Hematopoietic multipotent progenitor cell treated with erythropoietin and hydrocortisone succinate and interleukin-3 and kit ligand, for 17 days (in vitro differentiated cells): ENCODE results near the gene EEF1AKMT2.
A peak's percentile ranks its signal among the peaks of the same experiment; 100 is the strongest.

Experiments used
- DNase-seq: peaks from one replicate; pipeline ENCODE4 v3.0.0-alpha.2; 2015; ENCODE audit warnings: low spot score

Gene EEF1AKMT2

GRCh38 chr10:124721330-124722045 lies 70.2 kb downstream of the EEF1AKMT2 start:
- DNase-seq: peak; percentile 62

DNA sequence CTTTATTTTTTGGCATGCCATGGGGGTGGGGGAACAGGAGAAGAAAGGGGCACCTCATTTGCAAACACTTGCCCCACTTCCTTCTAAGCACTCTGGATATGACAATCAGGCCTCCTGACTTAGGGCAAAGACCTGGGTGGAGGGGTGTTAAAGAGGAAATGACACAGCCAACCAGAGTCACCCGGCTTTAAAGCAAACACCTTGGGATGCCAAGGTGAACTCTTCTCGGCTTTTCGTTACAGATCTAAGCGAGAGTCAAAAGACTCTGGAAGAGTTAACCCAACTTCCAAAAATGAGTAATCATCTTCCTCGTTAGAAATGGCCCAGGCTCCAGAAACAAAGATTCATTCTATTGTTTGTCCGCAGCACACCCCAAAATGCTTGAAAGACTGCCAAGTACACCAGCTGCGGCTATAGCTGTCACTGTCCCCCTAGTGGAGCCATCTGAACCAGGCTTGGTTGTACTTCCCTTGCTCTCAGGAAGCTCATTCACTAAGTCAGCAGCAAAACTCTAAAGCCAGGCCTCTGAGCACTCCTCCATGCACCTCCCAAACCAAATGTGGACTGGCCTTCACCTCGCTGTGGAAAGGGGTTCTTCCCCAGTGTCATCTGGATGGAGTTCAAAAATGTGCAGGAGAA lies 72.4 kb downstream of the EEF1AKMT2 start:
- DNase-seq: peak; percentile 83

GRCh38 chr10:124717911-124718741 lies 73.6 kb downstream of the EEF1AKMT2 start:
- peak; percentile 86 for DNase-seq

DNA sequence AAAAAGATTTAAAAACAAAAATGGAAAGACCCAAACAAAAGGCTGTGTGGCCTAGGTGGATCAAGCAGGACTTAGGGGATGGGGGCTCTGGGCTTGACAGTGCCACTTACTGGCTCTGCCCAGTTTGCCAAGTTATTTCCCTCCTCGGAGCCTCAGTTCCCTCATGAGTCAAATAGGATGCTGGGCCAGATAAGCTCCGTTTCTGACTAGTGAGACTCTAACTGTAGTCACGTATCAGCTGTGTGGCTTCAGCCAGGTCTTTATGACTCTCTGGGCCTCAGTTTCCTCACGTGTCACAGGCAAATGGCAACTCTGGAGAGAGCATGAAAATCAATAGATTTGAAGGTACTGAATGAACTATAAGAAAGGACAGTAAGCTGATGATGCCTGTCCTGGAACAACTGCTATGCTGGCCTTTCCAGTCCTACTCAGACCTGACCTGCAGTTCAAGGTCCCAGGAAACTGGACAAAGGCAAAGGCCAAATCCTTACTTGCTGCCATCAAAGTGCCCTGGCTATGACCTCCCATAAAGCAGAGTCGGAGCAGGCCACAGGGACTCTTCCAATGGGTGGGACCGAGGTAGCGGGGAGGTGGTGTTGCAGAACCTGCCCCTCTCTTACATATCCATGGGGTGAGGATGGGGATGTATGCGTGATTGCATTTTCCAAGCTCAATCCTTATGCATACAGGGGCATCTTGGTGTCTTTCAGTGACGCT lies 74.5 kb downstream of the EEF1AKMT2 start:
- peak; percentile 65 for DNase-seq

DNA sequence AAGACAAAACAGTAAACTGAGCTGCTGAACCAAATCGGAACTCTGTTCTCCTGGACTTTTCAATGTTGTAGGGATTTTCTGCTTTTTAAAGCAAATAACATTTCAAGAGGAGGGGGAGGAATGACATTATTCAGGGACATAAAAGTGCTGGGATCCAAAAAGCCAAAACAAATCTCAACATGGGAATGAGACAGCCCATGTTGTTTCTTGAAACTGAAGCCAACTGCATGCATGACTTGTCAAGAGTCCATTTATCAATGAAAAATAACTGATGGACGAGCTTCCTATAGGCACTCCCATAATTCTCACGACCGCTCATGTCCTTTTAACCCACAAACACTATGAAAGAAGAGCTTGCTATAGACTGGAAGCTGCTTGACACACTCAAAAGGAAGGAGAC lies 75.3 kb downstream of the EEF1AKMT2 start:
- peak; percentile 37 for DNase-seq

GRCh38 chr10:124715439-124715838 lies 76.2 kb downstream of the EEF1AKMT2 start:
- no peak for DNase-seq

- DNase-seq: no peak
These were observed 77.9 kb downstream of the EEF1AKMT2 start for GRCh38 chr10:124713679-124714255.

GRCh38 chr10:124712704-124713407 lies 78.8 kb downstream of the EEF1AKMT2 start:
- DNase-seq: no peak

- no peak for DNase-seq
These were observed 80.5 kb downstream of the EEF1AKMT2 start for GRCh38 chr10:124711145-124711544.

DNA sequence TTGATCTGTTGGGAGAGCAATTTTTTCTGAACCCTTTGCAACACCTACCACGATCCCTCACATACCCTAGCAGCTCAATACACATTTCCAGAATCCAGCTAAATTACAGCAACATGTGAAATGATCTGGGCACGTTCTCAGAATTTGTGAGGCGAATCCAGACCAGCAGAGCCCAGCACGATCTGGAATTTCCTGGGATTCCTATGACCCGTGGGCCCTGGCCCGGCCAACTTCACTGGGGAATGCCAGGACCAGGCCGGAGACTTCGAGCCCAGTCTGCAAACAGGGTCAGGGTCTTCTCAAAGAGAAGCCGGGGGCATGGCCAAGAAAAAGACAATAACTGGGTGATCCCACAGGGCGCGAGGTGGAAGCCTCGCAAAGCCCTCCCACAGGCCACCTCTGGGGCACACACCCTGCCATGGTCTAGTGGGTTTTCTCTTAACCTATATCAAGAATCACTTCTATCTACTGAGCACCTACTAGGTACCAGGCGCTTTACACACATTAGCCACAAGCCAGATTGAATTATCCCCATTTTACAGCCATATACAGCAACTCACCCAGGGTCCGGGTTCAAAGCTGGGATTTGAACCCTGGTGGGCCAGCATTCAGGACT lies 81.3 kb downstream of the EEF1AKMT2 start:
- DNase-seq: no peak

DNA sequence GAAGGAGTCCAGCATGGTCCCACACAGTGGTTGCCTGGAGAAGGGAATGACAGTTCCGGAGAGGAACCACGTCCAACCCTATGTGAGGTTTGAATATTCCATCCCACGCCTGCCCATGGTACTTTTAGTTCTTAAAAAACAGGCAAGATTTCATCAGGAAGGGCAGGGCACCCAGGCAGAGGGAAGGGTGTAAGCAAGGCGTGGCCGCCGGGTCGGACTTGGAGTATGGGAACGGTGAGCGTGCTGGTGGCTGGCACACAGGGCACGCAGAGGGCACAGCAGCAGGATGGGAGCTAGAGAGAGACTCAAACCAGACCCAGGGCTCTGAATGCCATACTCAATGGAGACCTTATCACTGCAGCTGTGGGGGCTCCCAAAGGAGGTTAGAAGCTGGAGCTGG lies 81.8 kb downstream of the EEF1AKMT2 start:
- DNase-seq: peak; percentile 69

DNA sequence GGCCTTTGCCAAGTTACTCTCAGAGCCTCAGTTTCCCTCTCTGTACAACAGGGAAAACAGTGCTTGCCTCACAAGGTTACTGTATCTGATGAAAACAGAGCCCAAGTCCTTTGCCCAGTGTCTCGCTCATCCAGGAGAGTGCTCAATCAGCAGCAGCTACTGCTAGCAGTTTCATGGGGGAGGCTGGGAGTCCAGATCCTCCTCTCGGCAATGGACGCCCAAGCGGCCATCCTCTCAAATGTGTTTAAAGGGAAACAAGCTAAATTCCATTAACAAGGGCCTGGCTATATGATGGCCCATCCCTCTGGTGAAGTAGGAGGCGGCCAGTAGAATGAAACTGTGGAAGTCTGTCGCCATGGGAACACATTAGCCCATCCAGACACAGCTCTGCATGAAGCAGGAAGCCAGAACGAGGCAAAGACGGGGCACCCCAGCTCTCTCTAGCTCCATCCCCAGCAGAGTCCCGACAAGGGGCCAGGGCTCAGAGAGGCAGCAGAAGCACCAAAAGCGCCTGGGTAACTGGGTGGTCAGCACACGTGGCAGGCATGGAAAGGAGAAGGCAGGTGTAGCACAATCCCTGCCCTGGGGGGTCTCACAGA lies 82.7 kb downstream of the EEF1AKMT2 start:
- no peak for DNase-seq

GRCh38 chr10:124708246-124708779 lies 83.4 kb downstream of the EEF1AKMT2 start:
- DNase-seq: no peak
